ENCODE measurements around the gene SLC7A1.

SLC7A1 gene

DNA sequence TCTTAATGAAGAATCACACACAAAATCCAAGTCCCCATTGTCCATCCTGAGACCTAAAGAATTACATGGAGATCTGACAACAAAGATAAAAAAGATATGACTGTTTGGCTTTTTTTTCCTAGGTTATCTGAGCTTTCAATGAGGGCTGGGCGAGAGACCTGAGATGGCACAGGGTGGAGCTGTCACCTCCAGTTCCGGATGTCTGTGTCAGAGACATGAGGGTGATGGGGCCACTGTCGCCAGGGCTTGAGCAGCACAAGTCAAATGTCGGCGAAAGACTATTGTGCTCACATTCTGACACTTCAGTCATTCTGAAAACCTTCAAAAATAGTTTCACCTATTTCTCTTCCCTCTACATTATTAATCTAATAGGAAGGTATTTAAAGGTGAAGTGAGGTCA lies 65.7 kb downstream of the SLC7A1 start:
- no peak for TF ChIP-seq CTCF (IDR thresholded peaks at IDR 0.05; ENCODE audit: low read depth, low read length, missing control alignments)
- no peak for DNase-seq (ENCODE audit: extremely low read depth, low read depth)
- no peak overlapping the region for H3K4me3 ChIP-seq (replicated peaks; ENCODE audit: low read depth, low read length)

DNA sequence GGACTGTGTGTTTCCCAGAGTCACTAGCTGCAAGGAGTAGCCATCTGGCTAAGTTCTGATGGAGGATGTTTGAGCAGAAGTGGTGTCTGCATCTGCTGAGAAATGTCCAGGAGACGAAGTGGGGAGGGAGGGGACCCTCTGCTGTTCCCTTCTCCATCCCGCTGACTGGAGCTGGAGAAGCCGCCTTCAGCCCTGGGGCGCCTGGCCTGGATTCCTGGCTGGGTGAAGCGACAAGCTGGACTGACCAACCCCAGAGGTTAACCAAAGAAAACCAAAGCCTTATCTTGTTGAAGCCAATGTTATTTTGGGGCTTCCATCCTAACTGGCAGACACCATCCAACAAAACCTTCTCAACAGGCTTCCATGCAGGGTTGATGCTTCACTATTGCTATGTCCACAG lies 67.6 kb downstream of the SLC7A1 start:
- H3K4me3 ChIP-seq (replicated peaks; ENCODE audit: low read depth, low read length), result no peak overlapping the region
- no peak for DNase-seq (ENCODE audit: extremely low read depth, low read depth)
- no peak for TF ChIP-seq CTCF (IDR thresholded peaks at IDR 0.05; ENCODE audit: low read depth, low read length, missing control alignments)

DNA sequence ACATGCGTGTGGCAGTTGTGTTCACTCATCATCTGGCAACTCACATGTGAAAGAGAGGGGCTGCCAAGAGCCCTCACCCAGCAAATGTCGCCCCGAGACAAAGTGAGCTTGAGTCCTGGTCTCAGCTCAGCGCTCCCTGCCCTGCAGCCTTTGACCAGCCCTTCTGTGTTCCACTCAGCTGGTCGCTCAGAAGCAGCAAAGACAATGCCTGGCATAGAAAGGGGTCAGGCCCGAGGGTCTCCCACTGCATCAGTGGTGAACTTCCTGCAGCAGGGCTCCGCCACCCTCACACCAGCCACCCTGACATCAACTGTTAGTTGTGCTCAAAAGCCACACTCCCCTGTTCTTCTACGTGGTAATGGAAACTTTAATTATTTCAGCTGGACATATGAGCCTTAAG lies 68.0 kb downstream of the SLC7A1 start:
- DNase-seq (ENCODE audit: extremely low read depth, low read depth), result no peak
- no peak for TF ChIP-seq CTCF (IDR thresholded peaks at IDR 0.05; ENCODE audit: low read depth, low read length, missing control alignments)
- no peak overlapping the region for H3K4me3 ChIP-seq (replicated peaks; ENCODE audit: low read depth, low read length)

GRCh38 chr13:29526741-29527140 lies 68.7 kb downstream of the SLC7A1 start:
- H3K4me3 ChIP-seq (replicated peaks; ENCODE audit: low read depth, low read length), result no peak overlapping the region
- no peak for DNase-seq (ENCODE audit: extremely low read depth, low read depth)
- no peak for TF ChIP-seq CTCF (IDR thresholded peaks at IDR 0.05; ENCODE audit: low read depth, low read length, missing control alignments)

DNA sequence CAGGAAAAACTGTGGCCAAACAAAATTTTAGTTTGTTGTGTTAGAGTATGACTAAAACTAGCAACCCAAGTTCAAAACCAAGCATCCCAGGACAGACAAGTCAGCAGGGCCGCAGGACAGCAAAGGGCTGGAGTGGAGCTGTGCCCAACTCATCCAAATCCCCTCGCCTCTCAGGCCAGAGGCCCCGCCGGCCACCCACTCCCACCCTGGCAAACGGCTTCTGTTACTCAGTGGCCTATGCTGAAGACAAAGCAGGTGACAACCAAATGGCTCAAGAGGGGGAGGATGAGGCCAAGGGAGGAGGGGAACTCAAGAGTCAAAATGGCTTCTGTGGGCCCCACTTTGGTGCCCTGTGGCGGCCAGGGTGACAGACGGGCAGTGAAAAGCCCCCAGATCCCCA lies 69.7 kb downstream of the SLC7A1 start:
- DNase-seq (ENCODE audit: extremely low read depth, low read depth), result no peak
- no peak overlapping the region for H3K4me3 ChIP-seq (replicated peaks; ENCODE audit: low read depth, low read length)
- no peak for TF ChIP-seq CTCF (IDR thresholded peaks at IDR 0.05; ENCODE audit: low read depth, low read length, missing control alignments)

DNA sequence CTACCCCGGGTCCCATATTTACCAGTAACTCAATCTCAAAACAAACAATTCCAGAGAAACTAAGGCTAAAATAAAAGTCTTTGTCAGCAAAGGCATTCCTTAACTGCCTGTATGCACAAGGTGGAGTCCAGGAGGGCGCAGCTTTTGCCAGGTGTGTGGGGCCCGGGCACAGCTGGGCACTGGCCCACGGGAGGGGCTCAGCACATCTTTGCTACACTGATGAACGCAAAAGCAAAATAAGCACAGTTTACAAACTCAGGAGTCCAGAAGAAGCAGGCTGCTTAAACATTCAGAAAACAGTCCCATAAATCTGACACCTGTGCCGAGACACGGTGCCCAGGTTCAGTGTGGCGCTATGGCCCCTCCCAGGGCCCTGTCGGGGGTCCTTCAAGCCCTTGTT lies 70.8 kb downstream of the SLC7A1 start:
- no peak for DNase-seq (ENCODE audit: extremely low read depth, low read depth)
- no peak overlapping the region for H3K4me3 ChIP-seq (replicated peaks; ENCODE audit: low read depth, low read length)
- no peak for TF ChIP-seq CTCF (IDR thresholded peaks at IDR 0.05; ENCODE audit: low read depth, low read length, missing control alignments)

DNA sequence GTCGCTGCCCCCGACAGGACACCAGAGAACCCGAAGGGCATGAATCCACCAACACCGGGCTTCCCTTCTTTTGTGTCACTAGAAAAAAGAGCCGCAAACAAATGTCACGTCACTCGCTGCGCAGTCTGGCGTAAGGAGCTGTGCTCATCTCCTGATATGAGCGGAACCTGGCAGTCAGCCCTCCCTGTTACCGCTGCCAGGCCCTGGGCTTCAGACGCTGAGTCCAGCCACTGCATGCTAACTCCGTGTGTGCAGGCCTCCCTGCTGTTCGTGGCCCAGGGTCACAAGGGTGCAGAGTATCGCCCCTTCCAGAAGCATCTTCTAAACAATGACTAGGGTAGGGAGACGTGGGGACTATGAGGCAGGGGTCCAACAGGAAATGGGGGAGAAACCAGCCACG lies 71.3 kb downstream of the SLC7A1 start:
- H3K4me3 ChIP-seq (replicated peaks; ENCODE audit: low read depth, low read length), result no peak overlapping the region
- TF ChIP-seq CTCF (IDR thresholded peaks at IDR 0.05; ENCODE audit: low read depth, low read length, missing control alignments), result no peak

More for the DNA sequence above, 71.3 kb downstream of the SLC7A1 start:
- DNase-seq (ENCODE audit: extremely low read depth, low read depth), result no peak
